Coronary artery (tissue), 2 donors: Measurements from ENCODE around the gene S100A4.

Experiments used
- DNase-seq: peaks from one replicate; pipeline ENCODE4 v3.0.0-alpha.2; 2017; ENCODE audit warnings: low spot score
- H3K27ac ChIP-seq, 2 donors: fragments of 200-600 bp; sonication (generic); one replicate each; pipeline ENCODE4 v1.5.1; 2016 to 2019
- H3K4me3 ChIP-seq: fragments of 200-600 bp; sonication (generic); 2 replicates; pipeline ENCODE4 v1.5.1; 2016; ENCODE audit warnings: mild to moderate bottlenecking, moderate library complexity
- TF ChIP-seq, protein P1 (sequence below): fragments of 200-600 bp; sonication (generic); IDR thresholded peaks from one replicate; pipeline ENCODE4 v1.5.1; 2019; ENCODE audit warnings: antibody characterized with exemption

S100A4 gene

DNA sequence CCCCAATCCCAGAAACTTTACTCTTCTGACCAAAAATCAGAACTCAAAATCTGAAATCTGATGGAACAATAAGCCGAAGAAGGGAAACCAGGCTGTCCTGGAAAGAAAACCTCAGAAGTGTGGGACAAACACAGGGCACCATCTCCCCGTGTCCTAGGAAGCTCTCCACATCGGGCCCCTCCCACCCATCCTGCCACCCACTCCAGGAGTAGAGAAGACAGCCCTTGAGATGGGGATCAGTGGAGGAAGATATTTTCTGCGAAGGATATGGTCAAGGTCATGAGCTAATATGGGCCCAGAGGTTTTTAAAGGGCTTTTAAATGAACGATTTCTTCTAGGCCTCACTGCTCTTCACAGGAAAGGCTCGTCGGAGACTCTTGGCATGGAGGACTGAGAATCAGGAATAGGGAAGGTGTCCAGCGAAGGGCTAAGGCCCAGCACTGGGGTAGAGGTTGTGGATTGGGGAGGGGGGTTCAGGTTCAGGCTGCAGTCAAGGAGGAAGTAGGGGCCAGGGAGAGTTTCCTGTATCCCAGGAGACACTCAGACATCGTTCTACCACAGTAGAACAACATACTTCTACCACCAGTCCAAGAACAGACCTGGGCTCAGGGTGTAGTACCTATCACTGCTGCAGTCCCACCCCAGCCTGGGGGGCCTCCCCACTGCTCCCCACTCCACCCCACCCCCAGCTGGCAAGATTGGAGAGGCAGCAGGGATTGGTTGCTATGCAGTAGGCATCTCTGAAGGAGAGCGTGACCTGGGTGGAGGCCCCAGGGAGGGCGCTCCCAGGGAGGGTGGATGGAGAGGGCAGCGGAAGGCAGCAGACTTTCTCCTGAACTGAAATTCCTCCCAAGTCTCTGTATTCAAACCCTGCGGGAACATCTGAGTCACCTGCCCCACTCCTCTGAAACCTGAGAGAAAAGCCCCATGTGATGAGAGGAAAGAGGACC lies 3.7 kb downstream of the S100A4 start:
- peak overlapping the region; percentile 24 to 96 for H3K27ac ChIP-seq
- DNase-seq = no peak
- TF ChIP-seq, protein P1, sequence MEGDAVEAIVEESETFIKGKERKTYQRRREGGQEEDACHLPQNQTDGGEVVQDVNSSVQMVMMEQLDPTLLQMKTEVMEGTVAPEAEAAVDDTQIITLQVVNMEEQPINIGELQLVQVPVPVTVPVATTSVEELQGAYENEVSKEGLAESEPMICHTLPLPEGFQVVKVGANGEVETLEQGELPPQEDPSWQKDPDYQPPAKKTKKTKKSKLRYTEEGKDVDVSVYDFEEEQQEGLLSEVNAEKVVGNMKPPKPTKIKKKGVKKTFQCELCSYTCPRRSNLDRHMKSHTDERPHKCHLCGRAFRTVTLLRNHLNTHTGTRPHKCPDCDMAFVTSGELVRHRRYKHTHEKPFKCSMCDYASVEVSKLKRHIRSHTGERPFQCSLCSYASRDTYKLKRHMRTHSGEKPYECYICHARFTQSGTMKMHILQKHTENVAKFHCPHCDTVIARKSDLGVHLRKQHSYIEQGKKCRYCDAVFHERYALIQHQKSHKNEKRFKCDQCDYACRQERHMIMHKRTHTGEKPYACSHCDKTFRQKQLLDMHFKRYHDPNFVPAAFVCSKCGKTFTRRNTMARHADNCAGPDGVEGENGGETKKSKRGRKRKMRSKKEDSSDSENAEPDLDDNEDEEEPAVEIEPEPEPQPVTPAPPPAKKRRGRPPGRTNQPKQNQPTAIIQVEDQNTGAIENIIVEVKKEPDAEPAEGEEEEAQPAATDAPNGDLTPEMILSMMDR = no peak

DNA sequence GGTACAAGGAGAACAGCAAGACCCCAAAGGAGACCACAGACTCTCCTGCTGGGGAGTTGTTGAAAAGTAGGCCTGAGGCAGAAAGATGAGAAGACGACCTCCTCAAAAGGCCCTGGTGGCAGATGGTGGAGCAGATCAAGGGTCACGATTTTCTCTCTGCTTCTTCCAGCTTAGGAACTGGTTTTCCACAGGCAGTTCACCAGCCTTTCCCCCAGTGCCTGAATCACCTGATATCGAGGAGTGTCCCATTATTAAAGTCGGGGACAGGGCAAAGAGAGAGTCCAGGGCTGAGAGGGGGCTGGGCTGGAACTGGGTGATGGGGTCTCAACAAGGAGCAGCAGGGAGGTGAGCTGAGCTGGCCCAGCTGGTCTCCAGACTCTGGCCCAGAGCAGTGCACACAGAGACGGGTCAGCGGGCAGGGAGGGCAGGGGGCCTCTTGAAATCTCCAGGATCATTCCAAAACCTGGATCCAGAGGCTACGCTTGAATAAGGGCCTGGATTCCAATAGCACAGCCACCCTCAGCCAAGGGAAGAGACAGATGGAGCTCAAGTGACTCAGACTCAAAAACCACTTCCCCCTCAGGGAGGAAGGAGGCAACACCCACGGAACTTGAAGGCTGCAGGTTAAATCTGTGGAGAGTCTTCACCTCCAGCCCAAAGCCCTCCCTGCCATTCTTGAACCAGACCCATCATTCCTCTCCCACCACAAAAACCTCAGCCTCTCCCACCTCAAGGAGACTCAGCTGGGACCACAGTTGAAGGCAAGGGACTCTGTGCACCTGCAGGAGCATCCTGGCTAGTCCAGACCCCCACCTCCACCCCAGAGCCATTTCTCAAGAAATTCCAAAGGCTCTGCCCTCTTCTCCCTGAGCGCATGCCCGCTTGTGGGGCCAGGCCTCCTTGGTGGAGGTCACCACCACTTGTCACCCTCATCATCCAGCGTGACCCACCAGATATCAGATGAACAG lies 4.9 kb downstream of the S100A4 start, which contains the start of gene S100A5:
S100A5 (minus strand) TSS at position 541 of the 968 bp plus-strand sequence. CDS start 743 bp downstream, outside the sequence.
- H3K4me3 ChIP-seq = no peak within 1 kb of the TSS
- TF ChIP-seq, protein P1 = no peak
- no peak for DNase-seq
- peak within 1 kb of the TSS; percentile 24 to 96 for H3K27ac ChIP-seq

More for the DNA sequence above, 3.7 kb downstream of the S100A4 start:
- H3K4me3 ChIP-seq = no peak overlapping the region

DNA sequence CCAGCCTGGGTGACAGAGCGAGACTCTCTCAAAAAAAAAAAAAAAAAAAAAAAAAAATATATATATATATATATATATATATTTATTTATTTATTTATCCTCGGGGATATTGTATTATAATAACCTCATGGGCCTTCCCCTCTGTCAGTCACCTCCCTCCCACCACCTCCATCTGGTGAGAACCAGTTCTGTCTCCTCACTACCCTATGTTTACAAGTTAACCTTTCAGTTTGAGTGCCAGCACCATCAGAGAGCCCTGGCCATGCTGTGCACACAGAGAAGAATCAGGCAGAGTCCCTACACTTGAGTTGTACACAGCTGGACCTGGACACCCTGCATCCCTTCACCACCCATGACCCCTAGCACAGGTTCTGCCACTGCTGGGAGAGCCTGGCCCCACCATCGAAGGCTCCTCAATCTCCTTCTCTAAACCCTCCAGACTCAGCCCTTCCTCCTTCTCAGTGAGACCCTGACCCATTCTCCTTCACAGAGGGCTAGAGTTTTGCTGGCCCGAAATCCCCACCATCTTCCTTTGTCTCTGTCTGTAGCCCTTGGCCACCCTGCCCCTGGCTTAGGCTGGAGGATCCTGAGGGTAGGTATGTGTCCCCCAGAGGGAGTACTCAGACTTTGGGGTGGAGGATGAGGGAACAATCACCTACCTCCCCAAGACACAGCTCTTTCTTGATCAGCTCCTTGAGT lies 6.1 kb downstream of the S100A4 start:
- DNase-seq = no peak
- TF ChIP-seq, protein P1 = no peak
- no peak overlapping the region for H3K4me3 ChIP-seq
- peak overlapping the region in 1 of 2 donors; percentile 13 for H3K27ac ChIP-seq

DNA sequence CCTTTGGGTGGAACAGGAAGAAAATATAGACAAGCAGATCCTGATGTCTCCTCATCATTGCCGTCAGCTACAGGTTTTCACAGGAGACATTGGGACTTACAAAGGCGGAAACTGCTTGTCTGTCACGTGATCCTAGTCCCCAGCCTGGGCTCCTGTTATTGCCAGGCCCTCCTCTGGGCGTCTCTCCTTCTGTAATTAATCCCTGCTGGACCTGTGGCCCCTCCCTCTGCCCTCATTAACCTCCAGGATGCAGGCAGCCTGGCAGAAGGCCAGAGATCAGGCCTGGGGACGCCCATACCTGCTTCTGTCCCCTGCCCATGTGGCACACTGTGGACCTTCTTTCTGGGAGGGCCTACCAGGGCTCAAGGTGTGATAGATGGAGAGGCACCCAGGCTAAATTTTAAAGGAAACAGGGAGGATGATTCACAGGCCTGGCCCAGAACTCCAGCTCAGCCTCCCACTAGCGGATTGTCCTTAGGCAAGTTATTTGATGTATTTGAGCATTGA lies 7.2 kb downstream of the S100A4 start:
- TF ChIP-seq, protein P1 = no peak
- Histone ChIP-seq H3K27ac (no peak overlapping the region), H3K4me3 (no peak overlapping the region)
- no peak for DNase-seq

DNA sequence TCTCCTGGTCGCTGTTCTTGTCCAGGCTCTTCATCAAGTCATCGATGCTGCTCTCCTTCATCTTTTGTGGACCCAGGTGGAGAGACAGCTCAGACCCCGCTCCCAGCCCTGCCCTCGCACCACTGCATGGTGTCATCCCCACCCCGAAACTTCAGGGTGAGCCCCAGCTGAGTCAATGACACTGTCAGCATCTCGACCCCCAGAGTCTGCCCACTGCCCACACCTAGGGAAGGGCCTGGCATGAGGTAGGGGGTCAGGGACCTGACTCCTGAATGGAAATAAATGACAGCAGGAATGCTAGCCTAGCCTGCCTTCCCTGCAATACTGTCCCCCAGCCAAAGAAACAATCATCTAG lies 8.3 kb downstream of the S100A4 start:
- Histone ChIP-seq H3K27ac (peak overlapping the region in 1 of 2 donors; percentile 98), H3K4me3 (no peak overlapping the region)
- no peak for DNase-seq
- TF ChIP-seq, protein P1 = no peak

DNA sequence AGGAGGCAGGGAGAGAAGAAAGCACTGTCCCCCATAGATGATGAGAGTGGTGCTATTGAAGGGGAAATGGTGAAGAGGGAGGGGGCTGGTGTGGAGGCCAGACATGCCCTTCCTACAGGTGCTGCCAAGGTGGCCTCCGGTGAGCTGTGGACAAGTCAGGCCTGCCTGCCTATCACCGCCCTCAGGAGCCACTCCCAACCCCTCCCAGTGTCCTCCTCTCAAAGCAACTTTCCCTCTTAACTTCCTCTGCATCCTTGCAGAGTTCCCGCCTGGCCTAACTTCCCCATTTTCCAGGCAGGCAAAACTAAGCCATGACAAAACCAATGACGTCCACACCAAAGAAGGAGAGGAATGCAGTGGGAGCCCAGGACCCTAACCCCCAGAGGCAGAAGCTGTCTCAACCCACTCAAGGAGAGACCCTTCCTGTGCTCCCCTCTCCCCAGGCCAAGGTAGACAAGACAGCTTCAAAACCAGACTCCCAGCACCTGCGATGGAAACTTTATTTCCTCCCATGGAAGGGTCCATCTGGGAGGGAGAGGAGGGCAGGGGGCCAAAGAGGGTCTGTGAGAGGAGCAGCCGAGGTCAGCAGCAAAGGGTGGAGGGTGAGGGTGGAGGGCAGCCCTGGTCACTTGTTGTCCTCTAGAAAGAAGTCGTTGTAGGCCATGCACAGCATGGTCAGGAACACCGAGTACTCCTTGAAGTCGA lies 8.8 kb downstream of the S100A4 start:
- no peak for DNase-seq
- TF ChIP-seq, protein P1 = no peak
- Histone ChIP-seq H3K27ac (peak overlapping the region; percentile 98 to 99), H3K4me3 (peak overlapping the region; percentile 90)
